ENCODE data around the gene EFHC1. TPM values are rescaled to one million over a fixed set of nuclear protein-coding genes. Genes with fewer than 3 reads are reported as not detected.

Gene EFHC1
- total RNA-seq, 2 experiments from 2014 or later, result 20.7 to 24.8 TPM

GRCh38 chr6:52499026-52499425, 78.9 kb downstream of the EFHC1 start:
- H3K4me1 ChIP-seq (ENCODE audit: insufficient read depth, low read length, poor library complexity, severe bottlenecking), result peaks cover 77% of the 10 kb centered on the region
- H2AFZ ChIP-seq (ENCODE audit: low read length), result peak overlapping the region; percentile 60; the same call in 1 of the 2 replicates
- no TSS peak for BruUV-seq (replicated peaks)
- peak overlapping the region; percentile 99 for H3K27ac ChIP-seq (ENCODE audit: low read depth, low read length, poor library complexity, severe bottlenecking)
- peak overlapping the region; percentile 59 for H3K4me3 ChIP-seq (ENCODE audit: low read depth, low read length, poor library complexity, severe bottlenecking)
- no peaks in the 10 kb centered on the region for H3K9me2 ChIP-seq (ENCODE audit: insufficient read depth, low read length)
- peaks cover 35% of the 10 kb centered on the region for H3K36me3 ChIP-seq (ENCODE audit: insufficient read depth, low read length)
- ChIA-PET CTCF (ENCODE audit: unreplicated experiment) (interaction anchor here (0.7 to 2.2 kb wide), 5 partner anchors 25 to 234 kb away, joined by 3 to 9 read pairs (median 3); partner anchors contain the start of gene EFHC1), POLR2A (interaction anchor here (0.5 to 10.2 kb wide), 19 partner anchors 9 to 163 kb away, joined by 3 to 129 read pairs (median 5); partner anchors contain the start of genes EFHC1 and TRAM2)
- intact Hi-C loops (cut with micrococcal nuclease; ENCODE audit: unreplicated experiment), result loop anchor here (2.0 kb wide), 1 partner anchor 214 kb away; the partner anchor contains the start of gene MCM3
- H3K4me2 ChIP-seq (ENCODE audit: low read length), result peak overlapping the region; percentile 92
- TF ChIP-seq EZH2phosphoT487 (IDR thresholded peaks at IDR 0.05; ENCODE audit: borderline replicate concordance, low read depth, low read length) (no peak), CTCF (conservative IDR thresholded peaks at IDR 0.05; ENCODE audit: low read length) (no peak)
- H3K79me2 ChIP-seq (ENCODE audit: insufficient read depth, low read depth, low read length), result no peaks in the 10 kb centered on the region
- no peaks in the 10 kb centered on the region for H4K20me1 ChIP-seq (ENCODE audit: insufficient read depth, low read length)
- H3K9me3 ChIP-seq (ENCODE audit: low read length), result no peaks in the 10 kb centered on the region
- DNase-seq (ENCODE audit: low spot score), result peak; percentile 36

- no peak for DNase-seq (ENCODE audit: low spot score)
- TF ChIP-seq CTCF (conservative IDR thresholded peaks at IDR 0.05; ENCODE audit: low read length) (no peak), EZH2phosphoT487 (IDR thresholded peaks at IDR 0.05; ENCODE audit: borderline replicate concordance, low read depth, low read length) (no peak)
- intact Hi-C loops (cut with micrococcal nuclease; ENCODE audit: unreplicated experiment), result loop anchor here (2.0 kb wide), 1 partner anchor 215 kb away; the partner anchor contains the start of gene MCM3
- BruUV-seq (replicated peaks), result no TSS peak
- H3K79me2 ChIP-seq (ENCODE audit: insufficient read depth, low read depth, low read length), result no peaks in the 10 kb centered on the region
- H3K4me3 ChIP-seq (ENCODE audit: low read depth, low read length, poor library complexity, severe bottlenecking), result peak overlapping the region; percentile 59
- H3K4me1 ChIP-seq (ENCODE audit: insufficient read depth, low read length, poor library complexity, severe bottlenecking), result peaks cover 76% of the 10 kb centered on the region
- no peaks in the 10 kb centered on the region for H3K9me3 ChIP-seq (ENCODE audit: low read length)
- peak overlapping the region; percentile 92 for H3K4me2 ChIP-seq (ENCODE audit: low read length)
- H2AFZ ChIP-seq (ENCODE audit: low read length), result no peak overlapping the region
- no peaks in the 10 kb centered on the region for H3K9me2 ChIP-seq (ENCODE audit: insufficient read depth, low read length)
- CTCF ChIA-PET (ENCODE audit: unreplicated experiment), result interaction anchor here (0.7 to 2.2 kb wide), 6 partner anchors 25 to 235 kb away, joined by 3 to 9 read pairs (median 4); partner anchors contain the start of gene EFHC1
- POLR2A ChIA-PET, result interaction anchor here (0.6 to 10.2 kb wide), 15 partner anchors 9 to 162 kb away, joined by 3 to 129 read pairs (median 5); partner anchors contain the start of genes EFHC1 and TRAM2
- H3K27ac ChIP-seq (ENCODE audit: low read depth, low read length, poor library complexity, severe bottlenecking), result peak overlapping the region; percentile 99
- H4K20me1 ChIP-seq (ENCODE audit: insufficient read depth, low read length), result no peaks in the 10 kb centered on the region
- peaks cover 39% of the 10 kb centered on the region for H3K36me3 ChIP-seq (ENCODE audit: insufficient read depth, low read length)
These were observed 79.6 kb downstream of the EFHC1 start for GRCh38 chr6:52499681-52500236.
